22Rv1 (cell line): ENCODE results near the gene CCN6.

Experiments
- H3K27ac ChIP-seq: fragments of 450-650 bp; 2 replicates; pipeline ENCODE4 v1.5.1; 2017
- ZFX ChIP-seq: fragments of 450-650 bp; IDR thresholded peaks from 2 replicates; pipeline ENCODE4 v1.6.1; 2017; ENCODE audit warnings: antibody characterized with exemption, borderline replicate concordance
- TF ChIP-seq, protein P1 (sequence below): fragments of 450-650 bp; IDR thresholded peaks from 2 replicates; pipeline ENCODE4 v1.5.1; 2017; ENCODE audit warnings: mild to moderate bottlenecking

The CCN6 gene

GRCh38 chr6:112030206-112030960 lies 23.5 kb upstream of the CCN6 start:
- TF ChIP-seq ZFX, result no peak
- TF ChIP-seq, protein P1, sequence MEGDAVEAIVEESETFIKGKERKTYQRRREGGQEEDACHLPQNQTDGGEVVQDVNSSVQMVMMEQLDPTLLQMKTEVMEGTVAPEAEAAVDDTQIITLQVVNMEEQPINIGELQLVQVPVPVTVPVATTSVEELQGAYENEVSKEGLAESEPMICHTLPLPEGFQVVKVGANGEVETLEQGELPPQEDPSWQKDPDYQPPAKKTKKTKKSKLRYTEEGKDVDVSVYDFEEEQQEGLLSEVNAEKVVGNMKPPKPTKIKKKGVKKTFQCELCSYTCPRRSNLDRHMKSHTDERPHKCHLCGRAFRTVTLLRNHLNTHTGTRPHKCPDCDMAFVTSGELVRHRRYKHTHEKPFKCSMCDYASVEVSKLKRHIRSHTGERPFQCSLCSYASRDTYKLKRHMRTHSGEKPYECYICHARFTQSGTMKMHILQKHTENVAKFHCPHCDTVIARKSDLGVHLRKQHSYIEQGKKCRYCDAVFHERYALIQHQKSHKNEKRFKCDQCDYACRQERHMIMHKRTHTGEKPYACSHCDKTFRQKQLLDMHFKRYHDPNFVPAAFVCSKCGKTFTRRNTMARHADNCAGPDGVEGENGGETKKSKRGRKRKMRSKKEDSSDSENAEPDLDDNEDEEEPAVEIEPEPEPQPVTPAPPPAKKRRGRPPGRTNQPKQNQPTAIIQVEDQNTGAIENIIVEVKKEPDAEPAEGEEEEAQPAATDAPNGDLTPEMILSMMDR, result no peak
- H3K27ac ChIP-seq, result no peak overlapping the region

DNA sequence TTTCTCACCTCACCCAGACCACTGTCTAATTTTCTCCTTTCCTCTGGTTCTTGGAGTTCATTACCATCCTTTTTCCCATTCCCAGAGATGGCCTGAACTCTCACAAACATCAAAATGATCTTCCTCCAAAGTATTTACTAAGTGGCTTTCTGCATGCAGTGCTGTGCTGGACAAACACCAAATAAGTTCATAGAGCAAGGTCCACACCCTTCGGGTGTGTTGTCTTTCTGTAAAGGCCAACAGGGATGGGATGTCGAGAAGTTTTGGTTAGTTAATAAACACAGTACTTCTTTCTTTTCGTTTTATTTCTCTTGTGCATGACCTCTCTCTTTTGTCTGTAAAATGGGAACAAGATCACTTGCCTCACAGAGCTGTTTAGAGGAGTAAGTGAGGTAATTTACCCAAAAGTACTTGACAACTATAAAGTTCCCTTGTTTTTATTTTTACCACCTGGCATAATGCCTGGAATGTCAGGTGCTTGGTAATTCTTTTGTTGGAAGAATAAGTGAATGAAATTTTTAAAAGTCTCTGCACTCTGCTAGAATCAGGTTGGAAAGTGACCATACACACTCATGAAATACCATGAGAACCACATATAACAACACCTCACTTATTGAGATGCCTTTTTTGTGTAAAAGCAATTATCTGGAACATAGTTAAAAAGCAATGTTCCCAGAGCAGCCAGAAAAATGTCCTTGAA lies 22.8 kb upstream of the CCN6 start:
- TF ChIP-seq, protein P1, result no peak
- TF ChIP-seq ZFX, result no peak
- H3K27ac ChIP-seq, result no peak overlapping the region

DNA sequence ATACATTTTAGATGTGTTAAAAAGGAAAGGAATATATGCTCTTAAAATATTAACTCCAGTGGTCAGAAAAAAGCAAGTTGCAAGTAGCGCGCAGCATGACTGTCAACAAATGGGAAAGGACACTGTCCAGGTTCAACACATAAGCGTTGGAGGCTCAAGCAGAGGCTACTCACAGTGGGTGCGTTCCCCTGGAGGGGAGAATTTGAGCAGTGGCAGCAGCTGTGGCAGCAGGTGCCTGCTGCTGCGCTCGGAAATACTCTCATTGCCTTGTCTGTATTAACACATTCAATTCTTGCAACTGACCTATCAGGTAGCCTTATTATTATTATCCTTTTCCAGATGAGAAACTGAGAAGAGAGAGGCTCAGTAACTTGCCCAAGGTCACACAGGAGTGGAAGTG lies 21.9 kb upstream of the CCN6 start:
- TF ChIP-seq ZFX, result no peak
- TF ChIP-seq, protein P1, result no peak
- H3K27ac ChIP-seq, result no peak overlapping the region

DNA sequence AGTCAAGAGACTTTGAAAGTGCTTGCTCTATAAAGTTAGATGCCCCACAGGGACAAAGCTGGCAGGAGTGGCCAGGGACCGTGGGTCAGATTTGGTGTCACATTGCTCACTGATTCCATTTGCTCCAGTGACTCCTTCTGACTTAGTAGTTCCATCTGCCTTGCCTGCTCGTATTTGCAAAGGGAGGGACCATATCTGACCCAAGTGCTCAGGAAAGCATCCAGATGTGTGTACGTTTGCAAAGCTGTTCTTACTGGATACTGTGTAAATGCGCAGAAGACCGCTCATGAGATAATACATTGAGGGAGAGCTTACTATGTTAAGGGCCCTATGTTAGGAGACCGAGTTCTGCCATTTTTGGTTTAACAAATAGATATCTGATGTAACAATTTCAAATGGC lies 21.2 kb upstream of the CCN6 start:
- TF ChIP-seq ZFX, result no peak
- TF ChIP-seq, protein P1, result no peak
- no peak overlapping the region for H3K27ac ChIP-seq

DNA sequence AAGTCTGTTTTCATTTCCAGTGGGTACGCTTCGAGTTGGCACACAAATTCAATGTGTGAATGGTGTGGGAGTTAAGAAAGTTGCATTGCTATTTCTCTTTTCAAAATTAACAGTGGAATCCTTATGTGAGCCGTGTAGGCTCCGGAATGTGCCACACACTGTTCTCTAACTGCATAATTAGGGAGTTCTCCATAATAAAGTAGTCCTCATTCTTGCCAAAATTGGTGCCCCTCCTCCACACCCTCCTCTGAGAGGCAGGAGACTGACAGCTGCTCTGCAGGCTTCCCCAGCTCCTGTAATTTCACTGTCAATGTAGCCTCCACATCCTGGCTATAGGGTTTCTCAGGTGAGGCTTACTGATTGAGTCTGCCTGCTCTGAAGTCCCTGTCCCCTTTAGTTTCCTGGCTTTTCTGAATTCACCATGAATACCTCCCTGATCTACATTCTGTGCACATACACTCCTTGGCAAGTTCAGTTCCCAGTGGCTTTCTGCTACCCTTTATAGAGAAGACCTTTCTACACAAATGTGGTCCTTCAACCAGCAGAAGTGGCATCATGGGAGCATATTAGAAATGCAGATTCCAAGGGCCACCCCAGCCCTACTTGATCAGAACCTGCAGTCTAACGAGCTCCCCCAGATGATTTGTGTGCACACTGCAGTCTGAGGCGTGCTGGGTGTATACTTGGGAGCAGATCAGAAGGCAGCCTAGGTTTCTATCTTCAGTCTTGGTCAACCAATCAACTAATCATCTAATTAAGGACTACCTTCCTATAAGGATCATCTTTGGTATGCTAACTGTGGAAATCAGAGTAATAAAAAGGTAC lies 19.9 kb upstream of the CCN6 start:
- no peak overlapping the region for H3K27ac ChIP-seq
- no peak for TF ChIP-seq ZFX
- TF ChIP-seq, protein P1, result no peak

DNA sequence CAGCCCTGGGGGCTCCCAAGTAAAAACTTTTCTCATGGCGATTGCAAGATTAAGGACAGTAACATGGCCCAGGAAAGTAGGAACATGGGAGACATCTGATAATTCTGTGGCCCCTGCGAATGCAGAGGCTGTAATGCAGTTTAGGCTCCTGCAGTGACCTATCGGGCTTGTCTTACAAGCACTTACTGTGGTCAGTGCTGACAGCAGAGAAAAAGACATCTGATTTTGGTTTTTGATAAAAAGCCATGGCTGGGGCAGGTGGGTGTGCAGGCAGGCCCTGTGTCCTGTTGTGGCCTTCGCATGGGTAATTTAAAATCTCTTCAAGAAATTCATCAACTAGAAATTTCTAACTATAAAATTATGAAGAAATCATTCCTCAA lies 19.3 kb upstream of the CCN6 start:
- no peak for TF ChIP-seq ZFX
- TF ChIP-seq, protein P1, result no peak
- no peak overlapping the region for H3K27ac ChIP-seq
